Astrocyte (in vitro differentiated cells and primary cell): Measurements from ENCODE around the gene SH3BGRL2.

Source experiments
- CTCF ChIP-seq: IDR thresholded peaks from 2 replicates; pipeline ENCODE4 v1.5.1; 2011; ENCODE audit warnings: low read depth, mild to moderate bottlenecking, inconsistent platforms, low read length, moderate library complexity; ENCODE audit not compliant: insufficient read depth
- EZH2 ChIP-seq: IDR thresholded peaks from 2 replicates; pipeline ENCODE4 v1.6.1; 2012; ENCODE audit warnings: mild to moderate bottlenecking, low read length, inconsistent platforms; ENCODE audit not compliant: insufficient read depth

- TF ChIP-seq CTCF (no peak), EZH2 (no peak)
Measured at GRCh38 chr6:79699606-79700005, 68.5 kb downstream of the SH3BGRL2 start.
